Occipital lobe (tissue), 2 donors: Measurements from ENCODE around the gene GM2A. TPM values are rescaled to one million over a fixed set of nuclear protein-coding genes. Genes with fewer than 3 reads are reported as not detected.
"Not testable (repeated sequence)": the region's sequence is repeated elsewhere in the genome, so short reads cannot be mapped to it uniquely, and the experiment has no call there.

Experiments
- DNase-seq: peaks from one replicate; lab custom pipeline; 2025; lab: John Stamatoyannopoulos, UW
- total RNA-seq: library from RNA; depleted of rRNA; stranded (reverse); fragments of >200 nt; gene quantifications from one replicate; pipeline ENCODE4 v1.2.3, GENCODE V29; 2014

The GM2A gene
- total RNA-seq, 1 donor from 2014 or later = 12.6 TPM

- DNase-seq = no peak
Measured at GRCh38 chr5:151286246-151286645, 33.3 kb downstream of the GM2A start.

- no peak for DNase-seq
Measured at GRCh38 chr5:151288180-151288579, 35.2 kb downstream of the GM2A start.

GRCh38 chr5:151293624-151294023, 40.6 kb downstream of the GM2A start:
- DNase-seq = no peak

- DNase-seq = no peak
Measured at GRCh38 chr5:151295138-151295537, 42.2 kb downstream of the GM2A start.

GRCh38 chr5:151295791-151296477, 42.9 kb downstream of the GM2A start:
- DNase-seq = no peak

- DNase-seq = no peak
Measured at GRCh38 chr5:151296478-151296830, 43.5 kb downstream of the GM2A start.

- DNase-seq = no peak
Measured at GRCh38 chr5:151296974-151297373, 44.0 kb downstream of the GM2A start.

GRCh38 chr5:151298063-151298855, 45.3 kb downstream of the GM2A start:
- no peak for DNase-seq

- DNase-seq = no peak
Measured at GRCh38 chr5:151303666-151304065, 50.7 kb downstream of the GM2A start, which contains the start of gene SLC36A3. SLC36A3 (minus strand) TSS chr5:151303766; CDS start chr5:151303354, 412 bp downstream.

- DNase-seq = not testable (repeated sequence)
Measured at GRCh38 chr5:151309266-151309665, 56.3 kb downstream of the GM2A start.

GRCh38 chr5:151309821-151310220, 56.8 kb downstream of the GM2A start:
- DNase-seq = not testable (repeated sequence)

- DNase-seq = no peak
Measured at GRCh38 chr5:151310932-151311331, 57.9 kb downstream of the GM2A start.

GRCh38 chr5:151312756-151313324, 59.9 kb downstream of the GM2A start:
- no peak for DNase-seq

- no peak for DNase-seq
Measured at GRCh38 chr5:151313357-151313756, 60.4 kb downstream of the GM2A start.

- DNase-seq = no peak
Measured at GRCh38 chr5:151315998-151316597, 63.1 kb downstream of the GM2A start.

GRCh38 chr5:151317871-151318270, 64.9 kb downstream of the GM2A start:
- no peak for DNase-seq

- no peak for DNase-seq
Measured at GRCh38 chr5:151318850-151319732, 66.1 kb downstream of the GM2A start.
